ENCODE measurements around the gene PLP1.

Gene PLP1

GRCh38 chrX:103776546-103776945, at the start of gene PLP1:
TSS of gene PLP1 (plus strand) at chrX:103776840. CDS start at chrX:103776996, 156 bp downstream.
- TF ChIP-seq CTCF (IDR thresholded peaks at IDR 0.05; ENCODE audit: insufficient read depth, low read depth, low read length, missing control alignments), result no peak
- DNase-seq (ENCODE audit: low read depth), result no peak

GRCh38 chrX:103727115-103727514, 49.5 kb upstream of the PLP1 start:
- TF ChIP-seq CTCF (IDR thresholded peaks at IDR 0.05; ENCODE audit: insufficient read depth, low read depth, low read length, missing control alignments), result no peak
- DNase-seq (ENCODE audit: low read depth), result no peak

More at GRCh38 chrX:103776546-103776945, at the start of gene PLP1:
- no peak within 1 kb of the TSS for H3K4me3 ChIP-seq (ENCODE audit: low read depth, low read length)

GRCh38 chrX:103729015-103729414, 47.6 kb upstream of the PLP1 start:
- H3K4me3 ChIP-seq (ENCODE audit: low read depth, low read length), result no peak overlapping the region
- DNase-seq (ENCODE audit: low read depth), result no peak
- TF ChIP-seq CTCF (IDR thresholded peaks at IDR 0.05; ENCODE audit: insufficient read depth, low read depth, low read length, missing control alignments), result no peak

More at GRCh38 chrX:103727115-103727514, 49.5 kb upstream of the PLP1 start:
- no peak overlapping the region for H3K4me3 ChIP-seq (ENCODE audit: low read depth, low read length)

GRCh38 chrX:103730147-103730795, 46.4 kb upstream of the PLP1 start:
- DNase-seq (ENCODE audit: low read depth), result no peak
- H3K4me3 ChIP-seq (ENCODE audit: low read depth, low read length), result no peak overlapping the region
- no peak for TF ChIP-seq CTCF (IDR thresholded peaks at IDR 0.05; ENCODE audit: insufficient read depth, low read depth, low read length, missing control alignments)

- DNase-seq (ENCODE audit: low read depth), result no peak
- H3K4me3 ChIP-seq (ENCODE audit: low read depth, low read length), result no peak overlapping the region
- no peak for TF ChIP-seq CTCF (IDR thresholded peaks at IDR 0.05; ENCODE audit: insufficient read depth, low read depth, low read length, missing control alignments)
These were observed 45.7 kb upstream of the PLP1 start for GRCh38 chrX:103730796-103731493.

GRCh38 chrX:103733017-103733416, 43.6 kb upstream of the PLP1 start:
- no peak for TF ChIP-seq CTCF (IDR thresholded peaks at IDR 0.05; ENCODE audit: insufficient read depth, low read depth, low read length, missing control alignments)
- no peak for DNase-seq (ENCODE audit: low read depth)
- H3K4me3 ChIP-seq (ENCODE audit: low read depth, low read length), result no peak overlapping the region
